ENCODE results near the gene YWHAG.
"Not testable (repeated sequence)": the region's sequence is repeated elsewhere in the genome, so short reads cannot be mapped to it uniquely, and the experiment has no call there.

Gene YWHAG

DNA sequence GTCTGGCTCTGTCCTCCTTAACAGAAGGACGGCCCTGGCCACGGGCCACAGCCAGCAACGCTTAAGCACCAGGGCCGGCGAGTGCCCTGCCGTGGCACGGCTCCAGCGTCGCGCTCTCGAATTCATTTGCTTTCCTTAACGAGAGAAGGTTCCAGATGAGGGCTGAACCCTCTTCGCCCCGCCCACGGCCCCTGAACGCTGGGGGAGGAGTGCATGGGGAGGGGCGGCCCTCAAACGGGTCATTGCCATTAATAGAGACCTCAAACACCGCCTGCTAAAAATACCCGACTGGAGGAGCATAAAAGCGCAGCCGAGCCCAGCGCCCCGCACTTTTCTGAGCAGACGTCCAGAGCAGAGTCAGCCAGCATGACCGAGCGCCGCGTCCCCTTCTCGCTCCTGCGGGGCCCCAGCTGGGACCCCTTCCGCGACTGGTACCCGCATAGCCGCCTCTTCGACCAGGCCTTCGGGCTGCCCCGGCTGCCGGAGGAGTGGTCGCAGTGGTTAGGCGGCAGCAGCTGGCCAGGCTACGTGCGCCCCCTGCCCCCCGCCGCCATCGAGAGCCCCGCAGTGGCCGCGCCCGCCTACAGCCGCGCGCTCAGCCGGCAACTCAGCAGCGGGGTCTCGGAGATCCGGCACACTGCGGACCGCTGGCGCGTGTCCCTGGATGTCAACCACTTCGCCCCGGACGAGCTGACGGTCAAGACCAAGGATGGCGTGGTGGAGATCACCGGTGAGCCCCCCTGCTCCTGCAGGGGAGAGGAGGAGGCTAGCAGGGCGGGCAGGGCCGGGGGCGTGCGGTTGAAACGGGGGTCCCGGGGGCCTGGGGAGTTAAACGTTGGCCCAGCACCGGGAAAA, 56.2 kb downstream of the YWHAG start, which contains the start of gene HSPB1:
Gene HSPB1 (plus strand): TSS at position 327 of the 855 bp plus-strand sequence. CDS start 40 bp downstream, at position 367.
- TF ChIP-seq, protein P1, sequence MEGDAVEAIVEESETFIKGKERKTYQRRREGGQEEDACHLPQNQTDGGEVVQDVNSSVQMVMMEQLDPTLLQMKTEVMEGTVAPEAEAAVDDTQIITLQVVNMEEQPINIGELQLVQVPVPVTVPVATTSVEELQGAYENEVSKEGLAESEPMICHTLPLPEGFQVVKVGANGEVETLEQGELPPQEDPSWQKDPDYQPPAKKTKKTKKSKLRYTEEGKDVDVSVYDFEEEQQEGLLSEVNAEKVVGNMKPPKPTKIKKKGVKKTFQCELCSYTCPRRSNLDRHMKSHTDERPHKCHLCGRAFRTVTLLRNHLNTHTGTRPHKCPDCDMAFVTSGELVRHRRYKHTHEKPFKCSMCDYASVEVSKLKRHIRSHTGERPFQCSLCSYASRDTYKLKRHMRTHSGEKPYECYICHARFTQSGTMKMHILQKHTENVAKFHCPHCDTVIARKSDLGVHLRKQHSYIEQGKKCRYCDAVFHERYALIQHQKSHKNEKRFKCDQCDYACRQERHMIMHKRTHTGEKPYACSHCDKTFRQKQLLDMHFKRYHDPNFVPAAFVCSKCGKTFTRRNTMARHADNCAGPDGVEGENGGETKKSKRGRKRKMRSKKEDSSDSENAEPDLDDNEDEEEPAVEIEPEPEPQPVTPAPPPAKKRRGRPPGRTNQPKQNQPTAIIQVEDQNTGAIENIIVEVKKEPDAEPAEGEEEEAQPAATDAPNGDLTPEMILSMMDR (IDR thresholded peaks at IDR 0.05; ENCODE audit: low read length, missing control alignments): no peak
- peak; percentile 94 for DNase-seq (ENCODE audit: low read depth)
- peak within 1 kb of the TSS; percentile 96 for H3K4me3 ChIP-seq (replicated peaks; ENCODE audit: low read depth, low read length)

DNA sequence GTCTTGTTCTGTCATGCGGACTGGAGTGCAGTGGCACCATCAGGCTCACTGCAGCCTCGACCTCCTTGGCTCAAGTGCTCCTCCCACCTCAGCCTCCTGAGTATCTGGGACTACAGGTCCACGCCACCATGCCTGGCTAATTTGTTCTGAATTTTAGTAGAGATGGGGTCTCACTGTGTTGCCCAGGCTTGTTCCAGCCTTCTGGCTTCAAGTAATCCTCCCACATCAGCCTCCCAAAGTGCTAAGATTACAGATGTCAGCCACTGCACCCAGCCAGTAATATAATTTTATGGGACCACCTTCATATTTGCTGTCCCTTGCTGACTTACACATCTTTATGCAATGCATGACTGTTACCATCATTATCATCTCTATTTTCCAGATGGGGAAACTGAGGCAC, 57.8 kb downstream of the YWHAG start:
- H3K4me3 ChIP-seq (replicated peaks; ENCODE audit: low read depth, low read length): no peak overlapping the region
- DNase-seq (ENCODE audit: low read depth): no peak
- TF ChIP-seq, protein P1 (IDR thresholded peaks at IDR 0.05; ENCODE audit: low read length, missing control alignments): no peak

DNA sequence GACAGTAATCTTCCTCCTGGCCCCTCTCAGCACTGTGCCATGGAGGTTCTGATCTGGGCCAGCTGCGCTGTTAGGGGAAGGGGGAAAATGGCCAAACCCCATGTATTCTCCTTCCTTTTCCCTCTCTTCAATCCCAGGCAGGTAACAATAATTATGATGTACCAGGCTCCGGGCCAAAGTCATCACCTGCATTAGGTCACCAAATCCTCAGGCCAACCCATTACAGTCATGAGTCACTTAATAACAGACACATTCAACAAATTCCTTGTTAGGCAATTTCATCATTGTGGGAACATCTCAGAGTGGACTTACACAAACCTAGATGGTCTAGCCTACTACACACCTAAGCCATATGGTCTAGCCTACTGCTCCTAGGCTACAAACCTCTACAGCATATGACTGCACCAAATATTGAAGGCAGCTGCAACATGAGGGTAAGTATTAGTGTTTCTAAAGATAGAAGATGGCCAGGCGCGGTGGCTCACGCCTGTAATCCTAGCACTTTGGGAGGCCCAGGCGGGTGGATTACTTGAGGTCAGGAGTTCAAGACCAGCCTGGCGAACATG, 58.5 kb downstream of the YWHAG start:
- DNase-seq (ENCODE audit: low read depth): peak; percentile 75
- TF ChIP-seq, protein P1 (IDR thresholded peaks at IDR 0.05; ENCODE audit: low read length, missing control alignments): no peak
- no peak overlapping the region for H3K4me3 ChIP-seq (replicated peaks; ENCODE audit: low read depth, low read length)

DNA sequence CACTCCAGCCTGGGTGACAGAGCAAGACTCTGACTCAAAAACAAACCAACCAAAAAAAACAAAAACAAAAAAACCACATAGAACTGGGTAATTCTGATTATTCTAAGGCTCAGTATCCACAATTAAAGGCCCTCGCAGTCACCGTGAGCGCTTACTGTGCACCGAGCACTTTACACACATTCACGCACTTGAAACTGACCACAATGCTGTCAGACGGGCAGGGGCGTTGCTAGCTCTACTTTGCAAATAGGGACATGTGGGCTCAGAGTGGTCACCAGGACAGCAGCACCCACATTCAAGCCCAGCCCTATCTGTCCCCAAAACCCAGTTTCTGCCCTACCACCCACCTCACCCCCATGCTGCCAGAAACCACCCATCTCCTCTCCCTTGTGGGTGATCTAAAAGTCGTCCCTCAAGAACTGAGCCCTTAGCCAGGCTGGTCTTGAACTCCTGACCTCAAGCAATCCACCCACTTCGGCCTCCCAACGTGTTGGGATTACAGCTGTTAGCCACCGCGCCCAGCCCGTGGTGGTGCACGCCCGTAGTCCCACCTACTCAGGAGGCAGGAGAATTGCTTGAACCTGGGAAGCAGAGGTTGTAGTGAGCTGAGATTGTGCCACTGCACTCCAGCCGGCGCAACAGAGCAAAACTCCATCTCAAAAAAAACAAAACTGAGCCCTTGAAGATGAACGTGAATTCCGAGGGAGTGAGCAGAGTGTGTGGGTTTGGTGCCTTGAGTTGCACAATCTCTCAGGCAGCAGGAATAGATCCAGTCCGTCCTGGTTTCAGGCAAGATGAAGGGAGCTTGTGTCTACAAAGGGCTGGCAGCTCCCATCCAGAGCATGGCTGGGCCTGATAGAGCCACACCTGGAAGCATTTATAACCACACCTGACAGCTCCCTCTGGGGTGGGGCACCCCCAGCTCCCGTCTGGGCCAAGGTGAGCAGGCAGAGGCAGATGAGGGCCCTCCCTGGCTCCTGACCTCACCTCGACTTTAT, 61.7 kb downstream of the YWHAG start:
- DNase-seq (ENCODE audit: low read depth): peak; percentile 92
- no peak overlapping the region for H3K4me3 ChIP-seq (replicated peaks; ENCODE audit: low read depth, low read length)

DNA sequence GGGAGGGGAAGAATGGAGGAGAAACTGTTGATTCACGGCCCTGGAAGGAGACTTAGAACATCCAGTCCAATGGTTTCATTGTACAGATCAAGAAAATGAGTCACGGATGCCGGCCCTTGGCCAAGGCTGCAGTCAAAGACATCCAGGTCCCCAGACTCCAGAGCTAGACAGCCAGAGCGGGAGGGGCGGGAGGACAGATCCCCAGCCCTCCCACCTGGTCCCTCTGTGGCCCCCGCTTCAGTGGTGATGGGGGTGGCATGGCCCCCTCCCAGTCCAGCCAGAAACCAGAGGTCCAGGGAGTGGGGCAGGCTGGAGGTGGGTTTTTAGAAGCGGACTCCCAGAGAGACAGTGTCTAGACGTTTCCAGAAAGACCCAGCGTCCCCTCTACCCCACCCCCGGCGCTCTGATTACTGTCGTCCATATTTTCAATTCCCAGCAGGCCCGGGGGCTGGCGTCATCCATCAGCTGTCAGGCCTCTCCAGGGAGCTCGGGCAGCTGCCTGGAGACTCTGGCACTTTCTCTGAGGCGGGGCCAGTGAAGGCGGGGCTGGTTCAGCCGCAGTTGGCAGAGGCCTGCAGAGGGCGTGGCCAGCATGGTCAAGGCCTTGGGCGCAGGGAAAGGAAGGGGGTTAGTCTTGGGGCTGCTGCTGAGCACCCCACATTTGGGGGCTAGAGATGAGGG, 64.3 kb downstream of the YWHAG start:
- TF ChIP-seq, protein P1 (IDR thresholded peaks at IDR 0.05; ENCODE audit: low read length, missing control alignments): no peak
- H3K4me3 ChIP-seq (replicated peaks; ENCODE audit: low read depth, low read length): peak overlapping the region; percentile 44
- DNase-seq (ENCODE audit: low read depth): peak; percentile 97

More for the DNA sequence above, 61.7 kb downstream of the YWHAG start:
- TF ChIP-seq, protein P1 (IDR thresholded peaks at IDR 0.05; ENCODE audit: low read length, missing control alignments): no peak

DNA sequence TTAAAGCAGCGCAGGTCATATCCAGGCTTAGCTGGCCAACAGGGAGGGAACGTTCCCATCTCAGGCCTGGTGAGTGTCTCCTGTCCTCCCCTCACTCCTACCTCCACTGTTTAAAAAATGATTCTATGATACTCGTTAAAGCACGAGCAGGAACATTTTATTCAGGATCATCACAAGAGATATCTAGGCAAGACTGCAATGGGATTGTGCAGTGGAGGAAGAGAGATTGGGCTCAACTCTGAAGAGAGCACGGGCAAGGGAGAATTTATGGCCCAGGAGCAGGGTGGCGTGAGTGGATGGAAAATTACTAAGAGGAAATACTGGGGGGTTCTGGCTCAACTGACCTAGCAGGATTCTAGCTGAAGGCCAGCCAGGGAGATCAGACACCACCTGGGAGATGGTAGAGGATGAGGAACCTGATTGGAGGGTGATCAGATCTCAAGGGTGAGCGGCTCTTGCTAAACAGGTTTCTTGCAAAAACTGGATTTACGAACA, 65.3 kb downstream of the YWHAG start:
- TF ChIP-seq, protein P1 (IDR thresholded peaks at IDR 0.05; ENCODE audit: low read length, missing control alignments): no peak
- no peak overlapping the region for H3K4me3 ChIP-seq (replicated peaks; ENCODE audit: low read depth, low read length)
- DNase-seq (ENCODE audit: low read depth): no peak

DNA sequence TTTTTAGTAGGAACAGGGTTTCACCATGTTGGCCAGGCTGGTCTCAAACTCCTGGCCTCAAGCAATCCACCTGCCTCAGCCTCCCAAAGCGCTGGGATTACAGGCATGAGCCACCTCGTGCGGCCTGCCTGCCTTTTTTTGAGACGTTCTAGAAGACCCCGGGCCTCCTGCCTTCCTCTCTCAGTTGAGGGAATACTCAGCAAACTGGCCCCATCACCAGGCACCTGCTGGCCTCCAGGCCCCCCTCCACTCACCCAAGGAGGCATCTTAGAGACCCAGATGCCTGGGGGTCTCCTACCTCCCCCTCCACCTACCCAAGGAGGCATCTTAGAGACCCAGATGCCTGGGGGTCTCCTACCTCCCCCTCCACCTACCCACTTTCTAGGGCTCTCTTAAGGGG, 65.9 kb downstream of the YWHAG start:
- H3K4me3 ChIP-seq (replicated peaks; ENCODE audit: low read depth, low read length); DNase-seq (ENCODE audit: low read depth): not testable (repeated sequence)
